Retina (tissue), 1 donor: ENCODE data around the gene GPBP1.
"Not testable (repeated sequence)": the region's sequence is repeated elsewhere in the genome, so short reads cannot be mapped to it uniquely, and the experiment has no call there.

Experiments used
- DNase-seq: peaks from one replicate; pipeline ENCODE4 v3.0.0-alpha.2; 2016

The GPBP1 gene

GRCh38 chr5:57292336-57292735, 118.5 kb downstream of the GPBP1 start:
- no peak for DNase-seq

GRCh38 chr5:57298295-57298984, 124.6 kb downstream of the GPBP1 start:
- peak; percentile 68 for DNase-seq

- peak; percentile 87 for DNase-seq
Measured at GRCh38 chr5:57298985-57299491, 125.2 kb downstream of the GPBP1 start.

GRCh38 chr5:57299986-57300385, 126.1 kb downstream of the GPBP1 start:
- no peak for DNase-seq

GRCh38 chr5:57302164-57302563, 128.3 kb downstream of the GPBP1 start:
- DNase-seq = no peak

GRCh38 chr5:57302643-57303042, 128.8 kb downstream of the GPBP1 start:
- no peak for DNase-seq

- no peak for DNase-seq
Measured at GRCh38 chr5:57303985-57304384, 130.1 kb downstream of the GPBP1 start.

- DNase-seq = no peak
Measured at GRCh38 chr5:57304931-57305330, 131.1 kb downstream of the GPBP1 start.

- no peak for DNase-seq
Measured at GRCh38 chr5:57306359-57306758, 132.5 kb downstream of the GPBP1 start.

- DNase-seq = no peak
Measured at GRCh38 chr5:57307516-57307915, 133.7 kb downstream of the GPBP1 start.

GRCh38 chr5:57309022-57309421, 135.2 kb downstream of the GPBP1 start:
- not testable (repeated sequence) for DNase-seq

GRCh38 chr5:57311251-57311650, 137.4 kb downstream of the GPBP1 start:
- DNase-seq = no peak

GRCh38 chr5:57311921-57312735, 138.3 kb downstream of the GPBP1 start:
- no peak for DNase-seq

- no peak for DNase-seq
Measured at GRCh38 chr5:57313716-57314115, 139.9 kb downstream of the GPBP1 start.
